HCT116 (cell line): ENCODE results near the gene STARD5.

Source experiments
- CTCF ChIP-seq, 3 experiments: fragments of 200-600 bp in 1 of 3; sonication (generic) in 1 of 3; IDR thresholded peaks in 2 of 3; conservative IDR thresholded peaks in 1 of 3; 2 replicates each; pipeline ENCODE4 v1.5.1; 2012 to 2017; ENCODE audit warnings: low read depth in 2 of 3, low read length in 2 of 3, antibody characterized with exemption in 1 of 3, borderline replicate concordance in 1 of 3, control low read depth in 1 of 3, mild to moderate bottlenecking in 1 of 3, mixed read lengths in 1 of 3, mixed run types in 1 of 3, moderate library complexity in 1 of 3; ENCODE audit not compliant: insufficient read depth in 1 of 3
- EZH2 ChIP-seq: fragments of 200-600 bp; sonication (generic); IDR thresholded peaks from 2 replicates; pipeline ENCODE4 v1.6.1; 2017; ENCODE audit warnings: antibody characterized with exemption, mixed run types
- POLR2A ChIP-seq: IDR thresholded peaks from 2 replicates; pipeline ENCODE4 v1.7.0; 2011; ENCODE audit warnings: borderline replicate concordance; ENCODE audit not compliant: insufficient read depth, insufficient read length; ENCODE audit errors: extremely low read depth
- ZBTB33 ChIP-seq: IDR thresholded peaks from 2 replicates; pipeline ENCODE4 v1.6.1; 2011; ENCODE audit warnings: mild to moderate bottlenecking, low read length, moderate library complexity; ENCODE audit not compliant: insufficient replicate concordance; ENCODE audit errors: extremely low read depth

GRCh38 chr15:81295486-81296121 lies 28.3 kb downstream of the STARD5 start:
- TF ChIP-seq CTCF (IDR thresholded peaks at IDR 0.05 in 2 of 3, conservative IDR thresholded peaks at IDR 0.05 in 1 of 3; ENCODE audit: borderline replicate concordance in 1 of 3, insufficient read depth in 1 of 3, low read depth in 2 of 3, low read length in 2 of 3) (no peak), POLR2A (no peak), ZBTB33 (no peak), EZH2 (no peak)
